CD4-positive, alpha-beta T cell treated with Interleukin-12 subunit alpha and Interleukin-12 subunit beta, for 1 hour (primary cell): ENCODE data around the gene PRAMEF17.
"Not testable (repeated sequence)": the region's sequence is repeated elsewhere in the genome, so short reads cannot be mapped to it uniquely, and the experiment has no call there.

ENCODE experiments used
- DNase-seq: peaks from one replicate; pipeline ENCODE4 v3.0.0-alpha.2; 2020

The PRAMEF17 gene

GRCh38 chr1:13389332-13389731 lies at the start of gene PRAMEF17:
TSS of gene PRAMEF17 (plus strand) at chr1:13389632. CDS start at chr1:13389658, 26 bp downstream.
- DNase-seq: not testable (repeated sequence)

GRCh38 chr1:13342496-13342895 lies 46.9 kb upstream of the PRAMEF17 start:
- DNase-seq: not testable (repeated sequence)

GRCh38 chr1:13347034-13347433 lies 42.4 kb upstream of the PRAMEF17 start, which contains the start of gene PRAMEF14:
TSS of gene PRAMEF14 (minus strand) at chr1:13347134. CDS start at chr1:13345314, 1,820 bp downstream.
- not testable (repeated sequence) for DNase-seq

- not testable (repeated sequence) for DNase-seq
Measured at GRCh38 chr1:13353476-13353875, 36.0 kb upstream of the PRAMEF17 start.

GRCh38 chr1:13354475-13354874 lies 35.0 kb upstream of the PRAMEF17 start:
- DNase-seq: not testable (repeated sequence)

GRCh38 chr1:13356774-13357173 lies 32.7 kb upstream of the PRAMEF17 start:
- peak; percentile 40 for DNase-seq

- DNase-seq: not testable (repeated sequence)
Measured at GRCh38 chr1:13362364-13362763, 27.1 kb upstream of the PRAMEF17 start.

GRCh38 chr1:13364928-13365327 lies 24.5 kb upstream of the PRAMEF17 start:
- DNase-seq: not testable (repeated sequence)

GRCh38 chr1:13366536-13366935 lies 22.9 kb upstream of the PRAMEF17 start:
- DNase-seq: not testable (repeated sequence)

GRCh38 chr1:13368544-13368943 lies 20.9 kb upstream of the PRAMEF17 start:
- DNase-seq: not testable (repeated sequence)

GRCh38 chr1:13378983-13379382 lies 10.4 kb upstream of the PRAMEF17 start:
- not testable (repeated sequence) for DNase-seq

GRCh38 chr1:13380380-13380779 lies 9.1 kb upstream of the PRAMEF17 start:
- not testable (repeated sequence) for DNase-seq

- DNase-seq: not testable (repeated sequence)
Measured at GRCh38 chr1:13393004-13393403, 3.6 kb downstream of the PRAMEF17 start.

GRCh38 chr1:13394761-13395160 lies 5.3 kb downstream of the PRAMEF17 start:
- not testable (repeated sequence) for DNase-seq

GRCh38 chr1:13395311-13395710 lies 5.9 kb downstream of the PRAMEF17 start:
- DNase-seq: not testable (repeated sequence)

- no peak for DNase-seq
Measured at GRCh38 chr1:13407811-13408210, 18.4 kb downstream of the PRAMEF17 start.

GRCh38 chr1:13410150-13410549 lies 20.7 kb downstream of the PRAMEF17 start, which contains the start of gene PRAMEF20:
TSS of gene PRAMEF20 (plus strand) at chr1:13410450. CDS start at chr1:13416355, 5,905 bp downstream.
- not testable (repeated sequence) for DNase-seq

- no peak for DNase-seq
Measured at GRCh38 chr1:13430495-13430894, 41.1 kb downstream of the PRAMEF17 start.

GRCh38 chr1:13432251-13432650 lies 42.8 kb downstream of the PRAMEF17 start:
- no peak for DNase-seq

GRCh38 chr1:13433694-13434358 lies 44.4 kb downstream of the PRAMEF17 start:
- DNase-seq: not testable (repeated sequence)

GRCh38 chr1:13435458-13435857 lies 46.0 kb downstream of the PRAMEF17 start:
- no peak for DNase-seq

GRCh38 chr1:13439104-13439783 lies 49.8 kb downstream of the PRAMEF17 start:
- not testable (repeated sequence) for DNase-seq
